Activated CD4-positive, alpha-beta T cell treated with anti-CD3 and anti-CD28 coated beads, Interleukin-2, amount 10 ng/mL, durations not matched to agents 24 days and 14 days (primary cell): Measurements from ENCODE around the gene ZNF428. TPM values are rescaled to one million over a fixed set of nuclear protein-coding genes. Genes with fewer than 3 reads are reported as not detected.
"Not testable (repeated sequence)": the region's sequence is repeated elsewhere in the genome, so short reads cannot be mapped to it uniquely, and the experiment has no call there.

Source experiments
- DNase-seq: peaks from one replicate; pipeline ENCODE4 v3.0.0; 2022
- H3K27ac Mint-ChIP-seq: one replicate; pipeline ENCODE4 v1.8.0; 2022; ENCODE audit warnings: mild to moderate bottlenecking, mixed read lengths
- H3K27me3 Mint-ChIP-seq: one replicate; pipeline ENCODE4 v1.8.0; 2022; ENCODE audit warnings: mixed read lengths
- H3K36me3 Mint-ChIP-seq: one replicate; pipeline ENCODE4 v1.8.0; 2022; ENCODE audit warnings: low read depth, mild to moderate bottlenecking, mixed read lengths
- H3K4me1 Mint-ChIP-seq: one replicate; pipeline ENCODE4 v1.8.0; 2021; ENCODE audit warnings: mixed read lengths
- H3K4me3 Mint-ChIP-seq: one replicate; pipeline ENCODE4 v1.8.0; 2022; ENCODE audit warnings: mild to moderate bottlenecking, moderate library complexity, mixed read lengths
- H3K9me3 Mint-ChIP-seq: one replicate; pipeline ENCODE4 v1.8.0; 2021; ENCODE audit warnings: mixed read lengths
- intact Hi-C: fragments of 100-400 bp; cut with micrococcal nuclease; formaldehyde crosslinking; loops from one replicate; pipeline ENCODE4 v1.15.1; 2023
- total RNA-seq: library from RNA; stranded (reverse); gene quantifications from 2 replicates; pipeline ENCODE4 v1.2.3, GENCODE V29; 2022

The ZNF428 gene
- total RNA-seq, 1 donor from 2014 or later: 19.4 TPM

GRCh38 chr19:43651758-43652545 lies 32.5 kb upstream of the ZNF428 start:
- H3K36me3 Mint-ChIP-seq: peaks cover 50% of the 10 kb centered on the region
- DNase-seq: peak; percentile 83
- intact Hi-C loops: loop anchor here (1.0 kb wide), 1 partner anchor 97 kb away; no protein-coding TSS in a partner anchor
- H3K27me3 Mint-ChIP-seq: no peaks in the 10 kb centered on the region
- no peaks in the 10 kb centered on the region for H3K9me3 Mint-ChIP-seq
- no peak overlapping the region for H3K27ac Mint-ChIP-seq
- H3K4me1 Mint-ChIP-seq: no peaks in the 10 kb centered on the region
- no peak overlapping the region for H3K4me3 Mint-ChIP-seq

- H3K27me3 Mint-ChIP-seq, H3K4me3 Mint-ChIP-seq, intact Hi-C loops, H3K4me1 Mint-ChIP-seq, H3K27ac Mint-ChIP-seq, DNase-seq, H3K9me3 Mint-ChIP-seq: not testable (repeated sequence)
- peaks cover 44% of the 10 kb centered on the region for H3K36me3 Mint-ChIP-seq
Observed at GRCh38 chr19:43650276-43650675, 30.8 kb upstream of the ZNF428 start.

GRCh38 chr19:43649514-43649913 lies 30.1 kb upstream of the ZNF428 start:
- H3K9me3 Mint-ChIP-seq: no peaks in the 10 kb centered on the region
- peaks cover 1% of the 10 kb centered on the region for H3K4me1 Mint-ChIP-seq
- intact Hi-C loops: no loop called here
- H3K4me3 Mint-ChIP-seq: no peak overlapping the region
- H3K27me3 Mint-ChIP-seq: no peaks in the 10 kb centered on the region
- no peak overlapping the region for H3K27ac Mint-ChIP-seq
- peaks cover 39% of the 10 kb centered on the region for H3K36me3 Mint-ChIP-seq
- no peak for DNase-seq

- no peak overlapping the region for H3K27ac Mint-ChIP-seq
Observed at GRCh38 chr19:43648633-43649032, 29.2 kb upstream of the ZNF428 start.

GRCh38 chr19:43644181-43644580 lies 24.8 kb upstream of the ZNF428 start:
- Mint-ChIP-seq H3K4me3 (no peak overlapping the region), H3K36me3 (peaks cover 22% of the 10 kb centered on the region), H3K27ac (no peak overlapping the region), H3K4me1 (peaks cover 8% of the 10 kb centered on the region), H3K27me3 (peaks cover 19% of the 10 kb centered on the region), H3K9me3 (no peaks in the 10 kb centered on the region)
- no peak for DNase-seq
- intact Hi-C loops: no loop called here

More at GRCh38 chr19:43648633-43649032, 29.2 kb upstream of the ZNF428 start:
- Mint-ChIP-seq H3K4me1 (peaks cover 1% of the 10 kb centered on the region), H3K36me3 (peaks cover 36% of the 10 kb centered on the region), H3K27me3 (no peaks in the 10 kb centered on the region), H3K9me3 (no peaks in the 10 kb centered on the region), H3K4me3 (no peak overlapping the region)
- DNase-seq: no peak
- intact Hi-C loops: no loop called here

GRCh38 chr19:43643326-43643725 lies 23.9 kb upstream of the ZNF428 start:
- Mint-ChIP-seq H3K27me3 (peaks cover 27% of the 10 kb centered on the region), H3K4me3 (no peak overlapping the region), H3K9me3 (no peaks in the 10 kb centered on the region), H3K36me3 (peaks cover 20% of the 10 kb centered on the region), H3K27ac (no peak overlapping the region), H3K4me1 (peaks cover 13% of the 10 kb centered on the region)
- no peak for DNase-seq
- intact Hi-C loops: no loop called here

GRCh38 chr19:43642531-43642930 lies 23.1 kb upstream of the ZNF428 start:
- H3K4me3 Mint-ChIP-seq: no peak overlapping the region
- peaks cover 35% of the 10 kb centered on the region for H3K27me3 Mint-ChIP-seq
- no peak overlapping the region for H3K27ac Mint-ChIP-seq
- peaks cover 16% of the 10 kb centered on the region for H3K36me3 Mint-ChIP-seq
- peaks cover 17% of the 10 kb centered on the region for H3K4me1 Mint-ChIP-seq
- intact Hi-C loops: no loop called here
- no peaks in the 10 kb centered on the region for H3K9me3 Mint-ChIP-seq
- no peak for DNase-seq

GRCh38 chr19:43641333-43641732 lies 21.9 kb upstream of the ZNF428 start:
- H3K27ac Mint-ChIP-seq: peak overlapping the region; percentile 7
- H3K4me3 Mint-ChIP-seq: peak overlapping the region; percentile 39
- no peaks in the 10 kb centered on the region for H3K9me3 Mint-ChIP-seq
- intact Hi-C loops: no loop called here
- H3K4me1 Mint-ChIP-seq: peaks cover 17% of the 10 kb centered on the region
- H3K27me3 Mint-ChIP-seq: peaks cover 42% of the 10 kb centered on the region
- DNase-seq: no peak
- peaks cover 7% of the 10 kb centered on the region for H3K36me3 Mint-ChIP-seq

- H3K9me3 Mint-ChIP-seq: no peaks in the 10 kb centered on the region
- peaks cover 17% of the 10 kb centered on the region for H3K4me1 Mint-ChIP-seq
- H3K36me3 Mint-ChIP-seq: peaks cover 4% of the 10 kb centered on the region
- intact Hi-C loops: no loop called here
- H3K4me3 Mint-ChIP-seq: peak overlapping the region; percentile 80
- peak overlapping the region; percentile 62 for H3K27ac Mint-ChIP-seq
- peaks cover 44% of the 10 kb centered on the region for H3K27me3 Mint-ChIP-seq
- no peak for DNase-seq
Observed at GRCh38 chr19:43640424-43640757, 21.0 kb upstream of the ZNF428 start.

GRCh38 chr19:43639519-43640423 lies 20.3 kb upstream of the ZNF428 start, which contains the start of gene CADM4:
TSS of gene CADM4 (minus strand) at chr19:43639850. CDS start at chr19:43639790, 60 bp downstream.
- intact Hi-C loops: no loop called here
- Mint-ChIP-seq H3K27me3 (peaks cover 48% of the 10 kb centered on the region), H3K36me3 (peaks cover 4% of the 10 kb centered on the region), H3K27ac (peak within 1 kb of the TSS; percentile 62), H3K9me3 (no peaks in the 10 kb centered on the region), H3K4me1 (peaks cover 18% of the 10 kb centered on the region), H3K4me3 (peak within 1 kb of the TSS; percentile 83)
- peak; percentile 83 for DNase-seq

- Mint-ChIP-seq H3K36me3 (peaks cover 4% of the 10 kb centered on the region), H3K27ac (peak overlapping the region; percentile 38), H3K9me3 (no peaks in the 10 kb centered on the region), H3K4me3 (peak overlapping the region; percentile 83), H3K27me3 (peaks cover 48% of the 10 kb centered on the region), H3K4me1 (peaks cover 18% of the 10 kb centered on the region)
- intact Hi-C loops: no loop called here
- DNase-seq: no peak
Observed at GRCh38 chr19:43638995-43639518, 19.6 kb upstream of the ZNF428 start.

GRCh38 chr19:43638214-43638994 lies 19.0 kb upstream of the ZNF428 start:
- intact Hi-C loops: no loop called here
- DNase-seq: no peak
- Mint-ChIP-seq H3K27ac (no peak overlapping the region), H3K27me3 (peaks cover 48% of the 10 kb centered on the region), H3K4me3 (peak overlapping the region; percentile 83), H3K9me3 (no peaks in the 10 kb centered on the region), H3K36me3 (peaks cover 4% of the 10 kb centered on the region), H3K4me1 (peaks cover 18% of the 10 kb centered on the region)

- H3K4me3 Mint-ChIP-seq: no peak overlapping the region
- peaks cover 4% of the 10 kb centered on the region for H3K36me3 Mint-ChIP-seq
- H3K27ac Mint-ChIP-seq: no peak overlapping the region
- intact Hi-C loops: no loop called here
- DNase-seq: no peak
- no peaks in the 10 kb centered on the region for H3K9me3 Mint-ChIP-seq
- H3K27me3 Mint-ChIP-seq: peaks cover 46% of the 10 kb centered on the region
- peaks cover 18% of the 10 kb centered on the region for H3K4me1 Mint-ChIP-seq
Observed at GRCh38 chr19:43636121-43636683, 16.8 kb upstream of the ZNF428 start.
